Astrocyte of the hippocampus (primary cell): Measurements from ENCODE around the gene ZBTB16.
"Not testable (repeated sequence)": the region's sequence is repeated elsewhere in the genome, so short reads cannot be mapped to it uniquely, and the experiment has no call there.

Source experiments
- DNase-seq: peaks from one replicate; pipeline ENCODE4 v3.0.0; 2011; ENCODE audit warnings: low read depth, low spot score

Gene ZBTB16

DNA sequence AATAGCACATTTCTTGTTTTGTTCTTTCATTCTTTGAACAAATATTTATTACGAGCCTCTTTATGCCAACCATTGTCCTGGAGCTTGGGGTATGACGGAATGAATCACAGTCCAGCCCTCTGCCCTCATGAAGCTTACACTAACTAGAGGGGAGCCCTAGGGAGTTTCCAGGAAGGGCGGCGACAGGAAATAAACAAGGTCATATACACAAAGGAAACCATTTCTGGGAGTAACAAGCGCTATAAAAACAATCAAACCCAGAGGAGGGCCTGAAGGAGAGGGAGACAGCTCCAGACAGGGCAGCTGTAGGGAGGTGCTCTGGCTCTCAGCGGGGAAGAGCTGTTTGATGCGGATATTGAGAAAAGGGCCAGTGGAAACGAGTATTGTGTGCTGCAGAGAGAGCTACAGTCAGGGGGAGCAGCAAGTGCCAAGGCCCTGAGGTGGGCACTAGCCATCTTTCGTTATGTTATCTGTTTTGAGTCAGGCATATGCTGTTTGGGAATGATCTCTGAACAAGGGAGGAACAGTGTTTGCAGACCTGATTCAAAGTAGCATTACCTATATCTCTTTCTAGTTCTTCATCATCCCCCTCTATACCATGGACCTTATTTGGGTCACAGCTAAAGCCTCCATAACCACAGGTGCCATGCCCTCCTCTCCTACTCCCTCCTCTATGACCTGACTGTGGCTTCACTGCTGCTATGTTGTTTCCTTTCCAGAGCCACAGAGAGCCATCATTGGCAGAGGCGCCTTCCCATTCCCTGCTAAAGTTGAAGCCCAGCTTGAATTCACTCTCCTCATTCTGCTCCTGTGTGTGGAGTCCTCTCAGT, 15.3 kb upstream of the ZBTB16 start:
- no peak for DNase-seq

DNA sequence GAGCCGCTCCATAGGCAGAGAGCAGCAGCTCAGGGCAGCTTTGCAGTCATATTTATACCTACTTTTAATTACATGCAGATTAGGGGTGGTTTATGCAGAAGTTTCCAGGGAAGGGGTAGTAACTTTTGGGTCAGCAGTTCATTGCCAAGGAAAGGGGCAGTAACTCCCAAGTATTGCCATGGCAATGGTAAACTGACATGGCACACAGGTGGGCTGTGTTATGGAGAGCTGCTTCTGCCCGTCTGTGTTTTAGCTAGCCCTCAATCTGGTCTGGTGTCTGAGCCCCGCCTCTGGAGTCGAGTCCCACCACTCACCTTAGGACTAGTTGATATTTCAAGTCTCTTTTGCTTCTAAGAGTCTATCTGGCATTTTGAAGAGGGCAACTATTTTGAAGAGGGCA, 12.2 kb upstream of the ZBTB16 start:
- DNase-seq: no peak

DNA sequence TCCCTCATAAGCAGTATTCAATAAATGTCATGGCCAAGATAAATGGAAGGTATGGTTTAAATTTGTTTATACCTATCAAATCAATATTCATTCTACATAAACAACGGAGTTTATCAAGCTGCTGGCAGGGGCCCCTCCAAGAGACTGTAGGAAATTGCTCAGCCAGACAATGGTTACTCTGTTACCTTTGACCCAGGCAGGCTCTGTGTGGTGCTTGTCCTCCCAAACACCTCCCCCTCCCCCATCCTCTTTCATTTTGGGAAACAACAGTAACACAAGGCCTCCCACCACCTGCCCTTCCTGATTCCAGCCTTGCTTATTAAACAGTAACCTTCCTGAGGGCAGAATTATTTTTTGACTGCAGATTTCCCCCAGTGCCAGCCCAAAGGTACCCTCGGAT, 10.5 kb upstream of the ZBTB16 start:
- no peak for DNase-seq

DNA sequence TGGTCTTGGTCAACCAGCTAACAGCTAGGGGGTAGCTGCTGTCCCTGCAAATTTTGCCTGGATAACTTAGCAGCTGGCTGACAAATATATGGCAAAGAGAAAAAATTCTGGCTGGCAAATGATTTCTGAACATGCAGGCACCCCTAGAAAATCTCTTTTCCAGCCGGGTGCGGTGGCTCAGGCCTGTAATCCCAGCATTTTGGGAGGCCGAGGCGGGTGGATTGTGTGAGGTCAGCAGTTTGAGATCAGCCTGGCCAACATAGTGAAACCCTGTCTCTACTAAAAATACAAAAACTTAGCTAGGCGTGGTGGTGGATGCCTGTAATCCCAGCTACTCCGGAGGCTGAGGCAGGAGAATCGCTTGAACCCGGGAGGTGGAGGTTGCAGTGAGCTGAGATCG, 9.7 kb upstream of the ZBTB16 start:
- DNase-seq: not testable (repeated sequence)

DNA sequence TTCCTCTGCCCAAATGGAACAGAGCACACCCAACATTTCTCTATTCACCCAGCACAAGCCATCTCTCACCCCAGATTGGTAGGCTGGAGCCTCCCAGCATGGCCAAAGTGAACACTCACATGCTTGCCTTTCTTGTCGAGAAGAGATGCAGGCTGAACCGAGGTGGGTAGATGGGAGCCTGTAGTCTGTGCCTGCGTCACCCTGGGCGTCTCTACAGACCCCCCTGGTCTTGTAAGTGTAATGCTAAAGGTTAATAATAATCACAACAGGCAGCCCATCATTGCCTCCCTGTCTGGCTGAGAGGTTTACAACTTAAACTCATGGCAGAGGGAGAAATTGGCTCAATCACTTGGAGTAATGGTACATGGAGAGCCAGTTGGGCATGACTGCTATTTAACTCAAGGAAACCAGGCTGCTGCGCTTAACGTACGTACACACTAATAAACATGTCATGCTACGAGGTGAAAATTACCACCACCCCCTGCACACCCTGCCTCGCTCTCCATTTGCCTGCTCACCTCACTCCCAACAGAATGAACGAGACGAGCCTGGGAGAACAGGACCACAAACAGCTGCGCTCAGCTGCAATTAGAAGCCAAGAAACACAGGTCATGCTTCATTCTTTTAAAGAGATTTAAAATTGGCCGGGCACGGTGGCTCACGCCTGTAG, 9.1 kb upstream of the ZBTB16 start:
- DNase-seq: no peak

DNA sequence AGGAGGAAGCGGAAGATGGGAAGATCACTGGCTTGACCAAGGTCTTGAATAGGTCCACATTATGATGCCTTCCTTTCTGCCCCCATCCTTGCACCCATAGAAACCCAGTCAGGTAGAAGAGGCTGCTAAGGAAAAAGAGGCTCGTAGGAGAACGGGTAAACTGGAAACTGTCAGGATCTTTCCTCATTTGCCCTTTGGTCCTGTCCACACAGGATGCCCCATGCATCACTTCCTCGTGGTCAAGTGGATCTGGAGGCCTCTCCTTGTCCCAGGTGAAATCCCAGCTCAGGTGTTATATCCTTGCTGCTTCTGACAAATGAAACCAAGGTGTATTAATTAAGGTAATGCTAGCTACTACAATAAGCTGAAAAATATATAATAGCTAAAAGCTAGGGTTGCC, 8.0 kb upstream of the ZBTB16 start:
- no peak for DNase-seq

DNA sequence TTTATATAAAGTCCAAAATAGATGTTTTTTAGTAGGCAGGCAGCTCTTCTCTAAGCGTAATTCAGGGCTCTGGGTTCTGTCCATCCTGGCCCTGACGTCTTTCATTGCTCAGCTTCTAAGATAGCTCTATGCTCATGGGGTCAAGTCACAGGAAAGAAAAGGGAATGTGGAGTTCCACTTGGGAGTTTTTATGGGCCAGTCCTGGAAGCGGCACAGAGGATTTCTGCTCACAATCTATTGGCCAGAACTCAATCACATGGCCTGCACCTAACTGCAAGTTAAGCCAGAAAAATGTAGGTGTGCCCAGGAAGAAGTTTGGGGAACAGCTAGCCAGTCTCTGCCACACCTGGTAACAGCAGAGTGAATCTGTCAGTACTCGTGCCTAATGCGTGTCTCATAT, 7.4 kb upstream of the ZBTB16 start:
- DNase-seq: no peak

DNA sequence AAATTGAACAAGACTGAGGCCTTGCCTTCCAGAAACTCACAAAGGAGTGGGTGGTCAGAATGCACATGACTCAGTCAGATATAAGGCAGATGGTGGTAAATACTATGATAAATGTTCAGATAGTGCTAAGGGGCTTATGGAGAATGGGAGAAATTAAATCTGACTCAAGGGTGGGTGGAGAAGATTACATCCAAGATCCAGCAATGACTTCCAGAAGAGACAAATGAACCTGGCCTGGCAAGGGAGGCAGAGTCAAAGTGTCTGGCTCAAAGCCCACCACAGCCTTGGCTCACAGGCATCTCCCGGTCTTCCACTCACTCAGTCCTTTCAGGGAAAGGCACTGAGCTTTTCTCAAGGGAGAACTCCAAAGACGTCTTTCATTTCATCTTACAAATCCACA, 6.1 kb upstream of the ZBTB16 start:
- no peak for DNase-seq

DNA sequence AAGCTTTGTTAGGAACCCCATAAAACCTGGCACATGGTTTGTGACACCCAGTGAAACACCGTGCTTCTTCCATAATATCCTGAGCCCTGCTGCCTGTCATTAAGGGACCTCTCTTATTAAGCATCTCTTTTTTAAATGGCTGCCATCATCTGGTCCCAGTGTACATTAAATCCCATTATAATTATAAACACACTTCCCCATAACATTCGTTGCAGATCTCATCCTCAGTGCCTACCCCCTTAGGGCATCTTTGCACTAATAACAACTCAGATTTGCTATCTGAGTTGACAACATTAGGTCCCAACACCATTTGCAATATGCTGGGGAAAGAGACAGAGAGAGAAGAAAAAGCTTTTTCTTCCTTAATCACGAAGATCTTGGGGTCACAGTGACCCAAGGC, 4.7 kb upstream of the ZBTB16 start:
- no peak for DNase-seq

DNA sequence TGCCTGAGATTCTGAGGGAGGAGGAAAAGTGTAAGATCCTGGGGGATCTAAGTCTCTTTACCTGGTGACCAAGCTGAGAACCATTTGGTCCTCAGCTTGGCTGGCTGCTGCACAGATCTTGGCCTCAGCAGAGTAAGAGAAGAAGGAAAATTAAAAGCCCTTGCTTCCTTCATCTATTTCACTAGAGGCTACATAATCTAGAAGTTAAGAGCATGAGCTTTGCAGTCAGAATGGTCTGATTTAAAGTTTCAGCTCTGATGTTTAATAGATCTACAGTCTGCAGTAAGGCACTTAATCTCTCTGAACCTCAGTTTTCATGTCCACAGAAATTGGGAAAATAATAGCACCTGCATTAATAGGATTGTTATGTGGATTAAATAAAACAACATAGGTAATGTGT, 3.1 kb upstream of the ZBTB16 start:
- DNase-seq: no peak

DNA sequence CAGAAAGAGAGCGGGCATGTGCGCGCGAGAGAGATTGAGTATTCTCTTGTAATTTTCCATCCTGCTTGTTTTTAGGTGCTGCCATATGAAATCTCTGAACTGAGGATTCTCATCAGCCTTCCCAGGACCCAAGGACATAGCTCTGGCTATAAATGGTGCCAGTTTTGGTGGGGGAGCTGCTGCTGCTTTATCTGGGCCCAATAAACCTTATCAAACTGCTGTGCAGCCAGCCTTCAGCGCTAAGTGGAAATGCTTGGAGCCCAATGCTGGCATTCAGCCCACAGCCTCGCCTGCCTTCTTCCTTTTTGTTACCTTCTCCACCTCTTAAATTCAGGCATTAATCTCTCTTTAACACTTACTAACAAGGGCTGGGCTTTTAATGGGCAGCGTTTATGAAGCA, 2.4 kb upstream of the ZBTB16 start:
- no peak for DNase-seq

DNA sequence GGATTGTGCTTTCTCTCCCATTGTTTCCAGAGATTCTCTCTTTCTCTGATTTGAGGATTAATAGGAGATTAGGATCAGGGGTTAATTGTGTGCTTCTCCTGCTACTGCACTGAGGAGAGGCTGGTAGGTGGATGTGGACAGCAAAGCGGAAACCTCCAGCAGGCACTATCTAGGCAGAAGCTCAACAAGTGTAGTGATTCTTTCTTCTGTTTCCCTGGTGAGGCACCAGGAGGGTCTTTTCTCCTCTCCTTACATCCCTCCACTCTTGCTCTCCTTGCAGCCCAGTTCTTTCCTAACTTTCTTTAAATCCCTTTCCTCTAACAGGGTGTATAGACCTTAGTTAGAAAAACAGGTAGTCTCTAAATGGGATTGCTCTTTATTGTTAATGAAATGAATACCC, 1.9 kb upstream of the ZBTB16 start:
- no peak for DNase-seq

DNA sequence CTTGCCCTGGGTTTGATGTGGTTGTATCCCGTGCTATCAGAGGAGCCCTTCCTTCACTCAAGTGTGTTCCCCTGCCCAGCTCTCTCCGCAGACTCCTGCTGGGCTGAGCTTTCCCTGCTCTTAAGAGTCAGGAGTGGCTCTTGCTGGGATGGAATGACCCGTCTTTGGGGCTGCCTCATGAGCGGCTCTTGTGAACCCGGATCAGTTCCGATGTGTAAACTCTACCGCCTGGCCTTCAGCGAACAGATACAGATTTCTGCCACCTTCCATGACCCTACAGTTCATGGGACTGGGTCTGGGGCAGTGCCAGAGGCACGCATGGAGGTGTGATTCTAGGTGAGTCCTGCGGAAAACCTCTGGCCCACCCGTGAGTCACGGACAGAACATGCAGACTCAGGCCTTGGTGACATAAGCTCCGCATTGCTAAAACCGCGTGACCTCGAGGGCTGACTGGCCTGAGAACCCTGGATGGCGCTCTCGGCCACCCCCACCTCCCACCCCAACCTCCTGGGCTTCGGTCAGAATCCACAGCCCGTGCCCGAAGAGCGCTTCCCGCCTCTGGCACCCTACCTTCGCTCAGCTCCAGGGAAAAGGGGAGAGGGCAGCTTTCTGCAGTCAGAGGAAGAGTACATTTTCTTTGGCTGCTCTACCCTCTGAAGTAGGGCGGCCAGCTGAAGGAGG, 1.3 kb upstream of the ZBTB16 start:
- peak; percentile 29 for DNase-seq

DNA sequence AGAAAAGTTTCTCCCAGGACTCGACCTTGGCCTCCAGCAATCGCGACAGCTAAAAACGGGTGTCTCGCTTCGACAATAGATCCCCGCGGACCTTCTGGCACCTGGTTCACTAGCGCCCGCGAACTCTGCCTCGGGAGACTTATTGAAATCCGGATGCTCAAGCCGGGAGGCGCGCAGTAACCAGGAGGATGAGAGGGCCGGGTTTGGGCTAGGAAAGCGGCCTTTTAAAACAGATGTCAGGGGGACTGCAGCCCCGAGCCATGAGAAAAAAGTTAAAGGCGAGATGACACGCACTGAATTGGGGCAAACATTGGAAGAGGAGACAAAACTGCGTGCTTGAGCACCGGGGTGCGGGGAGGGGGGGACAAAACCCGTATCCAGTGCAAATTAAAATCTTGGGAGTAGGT, 637 bp upstream of the ZBTB16 start:
- no peak for DNase-seq

DNA sequence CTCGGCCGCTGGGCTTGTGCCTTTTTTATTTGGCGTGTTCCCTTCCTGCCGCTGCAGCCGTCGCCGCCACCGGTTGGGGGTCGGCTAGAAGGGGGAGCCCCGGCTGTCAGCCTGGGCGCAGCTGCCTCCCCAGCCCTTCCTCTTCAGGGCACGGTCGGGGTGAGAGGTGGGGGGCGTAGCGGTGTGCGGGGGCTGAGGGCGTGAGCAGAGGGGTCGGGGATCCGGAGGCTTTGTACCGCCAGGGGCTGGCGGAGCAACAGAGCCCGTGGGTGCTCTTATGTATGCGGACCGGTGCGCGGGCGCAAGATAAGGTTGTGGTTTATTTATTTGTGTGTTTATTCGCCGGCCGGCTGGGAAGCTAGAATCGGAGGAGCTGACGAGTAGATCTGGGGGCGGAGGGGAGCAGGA, 477 bp downstream of the ZBTB16 start:
- DNase-seq: peak; percentile 60

DNA sequence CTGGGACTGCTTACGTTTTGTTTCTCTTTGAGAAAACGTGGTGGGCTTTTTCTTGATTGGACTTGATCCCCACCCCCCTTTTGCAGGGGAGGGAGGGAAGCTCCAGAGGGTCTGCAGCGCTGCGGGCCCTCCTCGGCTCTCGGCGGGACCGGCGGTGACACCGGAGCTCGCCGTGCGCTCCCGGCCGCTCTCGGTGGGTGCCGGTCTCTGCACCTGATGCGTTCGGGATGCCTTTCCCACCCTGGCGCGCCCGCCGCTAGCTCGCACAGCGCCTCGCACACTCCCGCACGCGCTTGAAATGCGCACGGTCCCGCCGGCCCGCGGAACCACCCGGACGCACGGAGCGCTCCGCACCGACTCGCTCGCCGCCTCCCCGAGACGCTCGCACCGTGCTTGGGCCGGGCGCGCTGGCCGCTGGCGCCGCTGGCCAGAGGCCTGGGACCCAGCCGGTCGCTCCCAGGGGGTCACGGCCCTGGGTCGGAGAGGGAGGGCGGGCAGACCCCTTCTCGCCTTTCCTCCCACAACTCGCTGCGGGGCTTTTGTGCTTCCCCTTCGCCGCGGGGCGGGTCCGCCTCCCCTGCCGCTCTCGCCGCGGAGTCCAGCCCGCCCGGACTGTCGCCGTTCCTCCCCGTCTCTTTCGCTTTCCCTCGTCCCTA, 1.0 kb downstream of the ZBTB16 start:
- DNase-seq: peak; percentile 69

DNA sequence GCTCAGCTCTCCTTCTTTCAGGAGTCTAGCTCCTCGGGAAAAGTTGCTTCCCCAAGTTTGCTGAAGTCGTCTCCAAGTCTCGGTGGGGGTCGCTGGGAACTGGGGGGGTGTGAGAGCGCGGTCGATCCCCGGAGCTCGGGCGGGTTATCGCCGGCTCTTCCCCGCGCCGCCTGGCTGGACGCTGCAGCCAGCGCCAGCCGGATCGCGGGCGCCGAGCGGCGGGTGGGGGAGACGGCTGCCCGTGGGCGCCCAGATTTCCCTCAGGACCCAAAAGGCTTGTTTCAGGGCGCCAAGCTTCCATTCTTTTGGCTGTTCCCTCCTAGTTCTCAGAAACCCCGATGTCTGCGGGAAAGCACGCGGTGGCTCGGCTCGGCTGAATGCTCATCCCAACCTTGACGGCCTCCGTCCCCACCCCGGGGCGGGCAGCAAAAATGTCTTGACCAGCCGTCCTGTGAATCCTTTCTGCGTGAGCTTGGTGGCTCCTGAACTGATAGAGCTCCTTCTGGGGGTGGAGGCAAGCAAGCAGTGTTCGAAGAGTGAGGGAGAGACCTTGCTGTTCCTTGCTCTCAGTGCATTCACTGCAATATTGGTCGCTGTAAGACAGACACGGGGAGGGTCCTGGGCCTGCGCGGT, 1.7 kb downstream of the ZBTB16 start:
- DNase-seq: peak; percentile 52

DNA sequence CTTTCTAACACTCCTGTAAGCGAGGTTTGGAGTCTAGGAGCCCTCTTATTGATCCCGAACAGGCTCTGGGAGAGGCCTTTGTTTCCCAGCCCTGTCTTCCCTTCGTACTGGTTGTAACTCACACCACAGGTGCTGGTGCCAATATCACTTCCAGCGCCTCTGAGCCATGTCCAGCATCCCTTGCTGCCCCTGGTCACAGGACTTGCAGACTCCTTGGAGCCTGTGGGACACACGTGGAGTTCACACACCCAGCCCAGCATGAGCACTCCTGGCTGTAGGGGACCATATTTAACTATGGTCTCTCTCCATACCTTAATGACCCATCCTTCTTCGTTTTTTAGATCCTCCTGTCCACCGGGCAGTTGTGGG, 2.2 kb downstream of the ZBTB16 start:
- no peak for DNase-seq

DNA sequence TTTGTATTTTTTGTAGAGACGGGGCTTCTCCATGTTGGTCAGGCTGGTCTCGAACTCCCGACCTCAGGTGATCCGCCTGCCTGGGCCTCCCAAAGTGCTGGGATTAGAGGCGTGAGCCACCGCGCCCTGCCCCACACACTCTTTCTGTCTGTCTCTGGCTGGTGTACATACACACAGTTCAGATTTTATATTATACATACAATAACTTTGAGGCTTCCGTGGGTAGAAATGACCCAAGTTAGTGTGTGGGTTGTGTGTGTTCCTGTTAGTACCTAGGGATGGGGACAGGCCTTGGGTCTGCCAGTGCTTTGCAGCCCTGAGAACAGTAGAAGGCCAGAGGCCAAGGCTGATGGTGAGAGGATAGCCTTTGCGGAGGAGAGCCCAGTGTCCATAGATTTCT, 2.8 kb downstream of the ZBTB16 start:
- no peak for DNase-seq

DNA sequence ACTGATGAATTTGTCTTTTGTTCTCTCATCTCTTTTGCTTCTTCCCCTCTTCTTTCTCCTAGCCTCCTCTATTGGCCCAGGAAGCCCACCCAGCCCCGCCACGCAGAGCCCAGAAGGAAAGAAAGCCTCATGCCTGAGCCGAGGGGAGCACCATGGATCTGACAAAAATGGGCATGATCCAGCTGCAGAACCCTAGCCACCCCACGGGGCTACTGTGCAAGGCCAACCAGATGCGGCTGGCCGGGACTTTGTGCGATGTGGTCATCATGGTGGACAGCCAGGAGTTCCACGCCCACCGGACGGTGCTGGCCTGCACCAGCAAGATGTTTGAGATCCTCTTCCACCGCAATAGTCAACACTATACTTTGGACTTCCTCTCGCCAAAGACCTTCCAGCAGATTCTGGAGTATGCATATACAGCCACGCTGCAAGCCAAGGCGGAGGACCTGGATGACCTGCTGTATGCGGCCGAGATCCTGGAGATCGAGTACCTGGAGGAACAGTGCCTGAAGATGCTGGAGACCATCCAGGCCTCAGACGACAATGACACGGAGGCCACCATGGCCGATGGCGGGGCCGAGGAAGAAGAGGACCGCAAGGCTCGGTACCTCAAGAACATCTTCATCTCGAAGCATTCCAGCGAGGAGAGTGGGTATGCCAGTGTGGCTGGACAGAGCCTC, 3.8 kb downstream of the ZBTB16 start:
- no peak for DNase-seq

DNA sequence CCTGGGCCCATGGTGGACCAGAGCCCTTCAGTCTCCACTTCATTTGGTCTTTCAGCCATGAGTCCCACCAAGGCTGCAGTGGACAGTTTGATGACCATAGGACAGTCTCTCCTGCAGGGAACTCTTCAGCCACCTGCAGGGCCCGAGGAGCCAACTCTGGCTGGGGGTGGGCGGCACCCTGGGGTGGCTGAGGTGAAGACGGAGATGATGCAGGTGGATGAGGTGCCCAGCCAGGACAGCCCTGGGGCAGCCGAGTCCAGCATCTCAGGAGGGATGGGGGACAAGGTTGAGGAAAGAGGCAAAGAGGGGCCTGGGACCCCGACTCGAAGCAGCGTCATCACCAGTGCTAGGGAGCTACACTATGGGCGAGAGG, 4.3 kb downstream of the ZBTB16 start:
- DNase-seq: no peak
